Measurements from ENCODE around the gene CMPK2. TPM values are rescaled to one million over a fixed set of nuclear protein-coding genes. Genes with fewer than 3 reads are reported as not detected.

The CMPK2 gene
- total RNA-seq, 4 donors from 2014 or later = 4.9 to 22.9 (median 11.8) TPM

GRCh38 chr2:6824962-6825361 is 40.7 kb downstream of the CMPK2 start:
- no peaks in the 10 kb centered on the region for H3K9me3 ChIP-seq
- 32 to 61% methylated on average over 3 of the region's 3 CpGs for WGBS, 2 donors (ENCODE audit: low coverage in 1 of 2)
- no peak overlapping the region for H3K4me3 ChIP-seq
- no peak for DNase-seq
- in situ Hi-C loops (cut with MboI; ENCODE audit: low pct_ligation_motif_present in 1 of 4, low pct_unique_long_range_greater_than_20kb in 1 of 4, low sequenced_read_pairs in 3 of 4) (no loop called here), intact Hi-C loops (cut with DNase I; ENCODE audit: low total_unique reads) (no loop called here)
- H3K27ac ChIP-seq = no peak overlapping the region
- peaks cover 0 to 8% (median 2%) of the 10 kb centered on the region in 4 donors for H3K4me1 ChIP-seq
- no peaks in the 10 kb centered on the region for H3K27me3 ChIP-seq
- no peak for TF ChIP-seq CTCF (IDR thresholded peaks at IDR 0.05)
- no peak for TF ChIP-seq POLR2A (IDR thresholded peaks at IDR 0.05)
- TF ChIP-seq EP300 (IDR thresholded peaks at IDR 0.05; ENCODE audit: low read depth) = no peak
- TF ChIP-seq POLR2AphosphoS5 (IDR thresholded peaks at IDR 0.05) = peak in 2 of 3 donors; percentile 50 to 73
- H3K36me3 ChIP-seq = no peaks in the 10 kb centered on the region

DNA sequence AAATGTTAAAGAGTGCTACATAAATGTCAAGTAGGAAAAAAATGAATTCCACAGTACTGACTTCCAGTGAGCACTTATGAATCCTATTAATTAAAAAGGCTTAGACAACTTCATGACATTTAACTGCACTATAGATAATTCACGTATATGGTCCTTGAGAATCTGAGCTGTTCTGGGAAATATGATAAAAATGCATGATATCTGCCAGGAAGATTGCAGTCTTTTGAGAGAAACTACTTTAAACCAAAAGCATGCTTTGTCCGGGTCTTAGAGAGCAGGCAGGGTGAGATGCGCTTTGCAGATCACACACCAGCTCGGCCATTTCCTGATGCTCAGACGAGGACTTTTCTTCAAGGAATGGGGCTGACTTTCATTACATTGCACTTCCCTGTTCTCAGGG is 42.6 kb downstream of the CMPK2 start:
- TF ChIP-seq POLR2A (IDR thresholded peaks at IDR 0.05) (no peak), POLR2AphosphoS5 (IDR thresholded peaks at IDR 0.05) (no peak)
- no peak for DNase-seq
- H3K27ac ChIP-seq = no peak overlapping the region
- no peak overlapping the region for H3K4me3 ChIP-seq
- WGBS, 2 donors (ENCODE audit: low coverage in 1 of 2) = 36 to 40% methylated on average over 1 to 5 of the region's 5 CpGs
- H3K36me3 ChIP-seq = no peaks in the 10 kb centered on the region
- no peaks in the 10 kb centered on the region for H3K9me3 ChIP-seq
- in situ Hi-C loops (cut with MboI; ENCODE audit: low pct_ligation_motif_present in 1 of 4, low pct_unique_long_range_greater_than_20kb in 1 of 4, low sequenced_read_pairs in 3 of 4) (no loop called here), intact Hi-C loops (cut with DNase I; ENCODE audit: low total_unique reads) (no loop called here)
- peaks cover 0 to 7% (median 2%) of the 10 kb centered on the region in 4 donors for H3K4me1 ChIP-seq
- H3K27me3 ChIP-seq = no peaks in the 10 kb centered on the region

- no peaks in the 10 kb centered on the region for H3K27me3 ChIP-seq
- TF ChIP-seq POLR2A (IDR thresholded peaks at IDR 0.05) (no peak), POLR2AphosphoS5 (IDR thresholded peaks at IDR 0.05) (no peak), CTCF (IDR thresholded peaks at IDR 0.05) (no peak), EP300 (IDR thresholded peaks at IDR 0.05; ENCODE audit: low read depth) (no peak)
- WGBS, 2 donors (ENCODE audit: low coverage in 1 of 2) = 5 to 48% methylated on average over 2 to 3 of the region's 3 CpGs
- H3K4me3 ChIP-seq = no peak overlapping the region
- in situ Hi-C loops (cut with MboI; ENCODE audit: low pct_ligation_motif_present in 1 of 4, low pct_unique_long_range_greater_than_20kb in 1 of 4, low sequenced_read_pairs in 3 of 4) = no loop called here
- DNase-seq = no peak
- H3K27ac ChIP-seq = no peak overlapping the region
- H3K9me3 ChIP-seq = no peaks in the 10 kb centered on the region
- intact Hi-C loops (cut with DNase I; ENCODE audit: low total_unique reads) = no loop called here
- no peaks in the 10 kb centered on the region for H3K4me1 ChIP-seq
- no peaks in the 10 kb centered on the region for H3K36me3 ChIP-seq
Observed at GRCh38 chr2:6822406-6822805, 43.3 kb downstream of the CMPK2 start.

DNA sequence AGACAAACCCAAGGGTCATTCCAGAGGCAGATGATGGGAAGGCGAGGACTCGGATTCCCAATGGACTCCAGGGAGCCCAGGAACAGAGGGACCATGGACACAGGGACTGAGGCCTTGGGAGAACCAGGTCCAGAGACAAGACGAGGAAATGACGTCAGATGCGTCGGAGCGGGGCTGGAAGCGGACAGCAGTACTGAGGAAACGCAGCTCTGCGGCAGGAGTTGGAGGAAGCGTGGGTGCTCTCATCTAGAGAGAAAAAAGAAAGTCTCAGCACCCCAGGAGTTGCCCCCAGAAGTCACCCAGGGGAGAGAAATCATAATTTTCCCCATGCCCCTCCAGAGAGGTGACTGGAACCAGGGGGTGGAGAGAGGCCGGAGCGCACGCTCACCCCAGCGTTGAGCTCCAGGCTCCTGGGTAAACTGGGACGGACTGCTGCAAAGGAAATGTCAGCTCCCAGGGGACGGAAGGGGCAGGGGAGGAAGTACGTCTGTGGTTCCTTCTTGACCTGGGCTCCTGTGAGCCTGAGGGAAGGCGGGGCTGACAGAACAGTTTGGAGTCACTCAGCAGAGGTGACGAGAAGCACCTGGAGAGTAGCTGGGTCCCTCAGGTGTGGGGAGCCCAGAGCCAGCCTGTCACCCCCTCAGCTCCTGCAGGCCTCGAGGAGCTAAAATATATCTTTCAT is 44.7 kb downstream of the CMPK2 start:
- DNase-seq = no peak

More for the DNA sequence above, 44.7 kb downstream of the CMPK2 start:
- in situ Hi-C loops (cut with MboI; ENCODE audit: low pct_ligation_motif_present in 1 of 4, low pct_unique_long_range_greater_than_20kb in 1 of 4, low sequenced_read_pairs in 3 of 4) (no loop called here), intact Hi-C loops (cut with DNase I; ENCODE audit: low total_unique reads) (no loop called here)
- Histone ChIP-seq H3K36me3 (no peaks in the 10 kb centered on the region), H3K27me3 (no peaks in the 10 kb centered on the region), H3K9me3 (no peaks in the 10 kb centered on the region), H3K27ac (no peak overlapping the region), H3K4me1 (no peaks in the 10 kb centered on the region), H3K4me3 (no peak overlapping the region)
- 84 to 91% methylated on average over 13 to 21 of the region's 21 CpGs for WGBS, 2 donors (ENCODE audit: low coverage in 1 of 2)
- no peak for TF ChIP-seq POLR2AphosphoS5 (IDR thresholded peaks at IDR 0.05)
- TF ChIP-seq EP300 (IDR thresholded peaks at IDR 0.05; ENCODE audit: low read depth) = no peak
- TF ChIP-seq CTCF (IDR thresholded peaks at IDR 0.05) = no peak
- no peak for TF ChIP-seq POLR2A (IDR thresholded peaks at IDR 0.05)
